HUES64 (cell line): Measurements from ENCODE around the gene TENM4.
"Not testable (repeated sequence)": the region's sequence is repeated elsewhere in the genome, so short reads cannot be mapped to it uniquely, and the experiment has no call there.

Experiments used
- H3K27ac ChIP-seq: 2 replicates; pipeline ENCODE4 v1.7.0; 2013; ENCODE audit warnings: low read depth, low read length, inconsistent platforms
- H3K27me3 ChIP-seq: 2 replicates; pipeline ENCODE4 v1.6.1; 2013; ENCODE audit warnings: mild to moderate bottlenecking, low read length; ENCODE audit not compliant: insufficient read depth
- H3K36me3 ChIP-seq: 2 replicates; pipeline ENCODE4 v1.6.1; 2013; ENCODE audit warnings: mild to moderate bottlenecking, low read length; ENCODE audit not compliant: insufficient read depth
- H3K4me1 ChIP-seq: 2 replicates; pipeline ENCODE4 v1.6.1; 2013; ENCODE audit warnings: mild to moderate bottlenecking, low read length, moderate library complexity; ENCODE audit not compliant: insufficient read depth
- H3K4me3 ChIP-seq: 2 replicates; pipeline ENCODE4 v1.5.1; 2013; ENCODE audit warnings: mild to moderate bottlenecking, low read length, moderate library complexity
- H3K9ac ChIP-seq: 2 replicates; pipeline ENCODE4 v1.6.1; 2013; ENCODE audit warnings: mild to moderate bottlenecking, low read depth, low read length
- H3K9me3 ChIP-seq: 2 replicates; pipeline ENCODE4 v1.6.1; 2013; ENCODE audit warnings: low read depth, low read length; ENCODE audit not compliant: insufficient read depth
- WGBS: fragments of 150-250, 120-280 bp; methylation state at CpG from one replicate; pipeline ENCODE4 v1.1.7; 2013; ENCODE audit warnings: missing lambda C conversion rate; 5-methylcytosine and 5-hydroxymethylcytosine counted together

The TENM4 gene

GRCh38 chr11:78987748-78988147, 453.1 kb downstream of the TENM4 start:
- Histone ChIP-seq H3K9me3 (no peaks in the 10 kb centered on the region), H3K4me3 (no peak overlapping the region), H3K9ac (no peak overlapping the region), H3K27me3 (no peaks in the 10 kb centered on the region), H3K36me3 (no peaks in the 10 kb centered on the region), H3K4me1 (no peaks in the 10 kb centered on the region), H3K27ac (no peak overlapping the region)
- 97% methylated on average over 2 of the region's 4 CpGs for WGBS

GRCh38 chr11:78986305-78986704, 454.5 kb downstream of the TENM4 start:
- H3K9ac ChIP-seq = no peak overlapping the region
- H3K4me3 ChIP-seq = no peak overlapping the region
- H3K27me3 ChIP-seq = no peaks in the 10 kb centered on the region
- no peaks in the 10 kb centered on the region for H3K4me1 ChIP-seq
- H3K27ac ChIP-seq = no peak overlapping the region
- H3K9me3 ChIP-seq = no peaks in the 10 kb centered on the region
- WGBS = 98% methylated on average over 8 of the region's 8 CpGs
- H3K36me3 ChIP-seq = no peaks in the 10 kb centered on the region

GRCh38 chr11:78985663-78986062, 455.2 kb downstream of the TENM4 start:
- H3K36me3 ChIP-seq = no peaks in the 10 kb centered on the region
- no peaks in the 10 kb centered on the region for H3K27me3 ChIP-seq
- no peaks in the 10 kb centered on the region for H3K4me1 ChIP-seq
- no peak overlapping the region for H3K9ac ChIP-seq
- WGBS = 85% methylated on average over 3 of the region's 3 CpGs
- H3K27ac ChIP-seq = no peak overlapping the region
- H3K9me3 ChIP-seq = no peaks in the 10 kb centered on the region
- no peak overlapping the region for H3K4me3 ChIP-seq

- no peak overlapping the region for H3K9ac ChIP-seq
These were observed 458.4 kb downstream of the TENM4 start for GRCh38 chr11:78982473-78982872.

GRCh38 chr11:78981153-78981552, 459.7 kb downstream of the TENM4 start:
- H3K27ac ChIP-seq = no peak overlapping the region
- no peaks in the 10 kb centered on the region for H3K36me3 ChIP-seq
- WGBS = 96% methylated on average over 1 of the region's 3 CpGs
- H3K9ac ChIP-seq = no peak overlapping the region
- no peaks in the 10 kb centered on the region for H3K27me3 ChIP-seq
- H3K9me3 ChIP-seq = no peaks in the 10 kb centered on the region
- H3K4me3 ChIP-seq = no peak overlapping the region
- no peaks in the 10 kb centered on the region for H3K4me1 ChIP-seq

More at GRCh38 chr11:78982473-78982872, 458.4 kb downstream of the TENM4 start:
- no peaks in the 10 kb centered on the region for H3K27me3 ChIP-seq
- no peak overlapping the region for H3K4me3 ChIP-seq
- 93% methylated on average over 4 of the region's 4 CpGs for WGBS
- H3K27ac ChIP-seq = no peak overlapping the region
- H3K36me3 ChIP-seq = no peaks in the 10 kb centered on the region
- H3K4me1 ChIP-seq = no peaks in the 10 kb centered on the region
- H3K9me3 ChIP-seq = no peaks in the 10 kb centered on the region

- no peaks in the 10 kb centered on the region for H3K36me3 ChIP-seq
- H3K27ac ChIP-seq = no peak overlapping the region
- H3K9me3 ChIP-seq = no peaks in the 10 kb centered on the region
- no peaks in the 10 kb centered on the region for H3K27me3 ChIP-seq
- no peak overlapping the region for H3K4me3 ChIP-seq
- no peak overlapping the region for H3K9ac ChIP-seq
- peaks cover 5% of the 10 kb centered on the region; the same call in 1 of the 2 replicates for H3K4me1 ChIP-seq
- 91% methylated on average over 2 of the region's 2 CpGs for WGBS
These were observed 462.0 kb downstream of the TENM4 start for GRCh38 chr11:78978831-78979230.

GRCh38 chr11:78977848-78978247, 463.0 kb downstream of the TENM4 start:
- H3K36me3 ChIP-seq, H3K9ac ChIP-seq, H3K27me3 ChIP-seq, H3K4me3 ChIP-seq, H3K27ac ChIP-seq, H3K9me3 ChIP-seq: not testable (repeated sequence)
- peaks cover 10% of the 10 kb centered on the region; the same call in 1 of the 2 replicates for H3K4me1 ChIP-seq
- WGBS = 89% methylated on average over 2 of the region's 3 CpGs

GRCh38 chr11:78977009-78977408, 463.8 kb downstream of the TENM4 start:
- Histone ChIP-seq H3K9me3 (no peaks in the 10 kb centered on the region), H3K9ac (no peak overlapping the region), H3K27ac (no peak overlapping the region), H3K27me3 (no peaks in the 10 kb centered on the region), H3K4me1 (peaks cover 10% of the 10 kb centered on the region; the same call in 1 of the 2 replicates), H3K4me3 (no peak overlapping the region), H3K36me3 (no peaks in the 10 kb centered on the region)
- WGBS = 91% methylated on average over 3 of the region's 3 CpGs

- 89% methylated on average over 5 of the region's 5 CpGs for WGBS
- Histone ChIP-seq H3K27ac (no peak overlapping the region), H3K36me3 (no peaks in the 10 kb centered on the region)
These were observed 465.7 kb downstream of the TENM4 start for GRCh38 chr11:78975081-78975480.

GRCh38 chr11:78973876-78974275, 467.0 kb downstream of the TENM4 start:
- Histone ChIP-seq H3K9me3 (no peaks in the 10 kb centered on the region), H3K4me3 (no peak overlapping the region), H3K36me3 (no peaks in the 10 kb centered on the region), H3K27ac (no peak overlapping the region), H3K4me1 (peaks cover 10% of the 10 kb centered on the region; the same call in 1 of the 2 replicates), H3K27me3 (no peaks in the 10 kb centered on the region), H3K9ac (no peak overlapping the region)
- no CpG with 5 or more reads among the region's 1 CpG for WGBS

More at GRCh38 chr11:78975081-78975480, 465.7 kb downstream of the TENM4 start:
- H3K27me3 ChIP-seq = no peaks in the 10 kb centered on the region
- H3K9ac ChIP-seq = no peak overlapping the region
- H3K9me3 ChIP-seq = no peaks in the 10 kb centered on the region
- no peak overlapping the region for H3K4me3 ChIP-seq
- H3K4me1 ChIP-seq = peaks cover 10% of the 10 kb centered on the region; the same call in 1 of the 2 replicates

- H3K36me3 ChIP-seq = no peaks in the 10 kb centered on the region
- H3K27me3 ChIP-seq = no peaks in the 10 kb centered on the region
These were observed 468.2 kb downstream of the TENM4 start for GRCh38 chr11:78972590-78972989.

GRCh38 chr11:78972177-78972576, 468.7 kb downstream of the TENM4 start:
- Histone ChIP-seq H3K9ac (no peak overlapping the region), H3K9me3 (no peaks in the 10 kb centered on the region), H3K4me3 (no peak overlapping the region), H3K27me3 (no peaks in the 10 kb centered on the region), H3K4me1 (peaks cover 10% of the 10 kb centered on the region; the same call in 1 of the 2 replicates), H3K27ac (no peak overlapping the region), H3K36me3 (no peaks in the 10 kb centered on the region)
- 92% methylated on average over 7 of the region's 7 CpGs for WGBS

More at GRCh38 chr11:78972590-78972989, 468.2 kb downstream of the TENM4 start:
- H3K9ac ChIP-seq = no peak overlapping the region
- peaks cover 10% of the 10 kb centered on the region; the same call in 1 of the 2 replicates for H3K4me1 ChIP-seq
- no peak overlapping the region for H3K27ac ChIP-seq
- no peaks in the 10 kb centered on the region for H3K9me3 ChIP-seq
- H3K4me3 ChIP-seq = no peak overlapping the region
